ENCODE measurements around the gene SSH2. TPM values are rescaled to one million over a fixed set of nuclear protein-coding genes. Genes with fewer than 3 reads are reported as not detected.

Gene SSH2
- polyA plus RNA-seq, 1 donor from 2014 or later = 16.6 TPM

DNA sequence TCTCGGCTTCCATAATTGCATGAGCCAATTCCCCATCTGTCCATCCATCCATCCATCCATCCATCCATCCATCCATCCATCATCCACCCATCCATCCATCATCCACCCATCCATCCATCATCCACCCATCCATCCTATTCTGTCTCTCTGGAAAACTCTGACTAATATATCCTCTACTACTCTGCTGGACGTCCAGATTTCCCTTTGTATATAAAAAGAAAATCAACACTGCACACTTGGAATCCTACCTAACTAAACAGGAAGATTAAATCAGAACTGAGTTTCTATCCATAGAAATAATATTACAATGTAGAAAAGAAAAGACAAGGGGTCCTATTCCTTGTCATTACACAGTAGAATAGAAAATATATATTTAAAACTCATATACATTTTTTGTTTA is 157.0 kb downstream of the SSH2 start:
- Histone ChIP-seq H3K9ac (ENCODE audit: low read length) (no peak overlapping the region), H3F3A (ENCODE audit: insufficient read depth, low read length, poor library complexity, severe bottlenecking) (peaks cover 5% of the 10 kb centered on the region)
- TF ChIP-seq EP300 (conservative IDR thresholded peaks at IDR 0.05; ENCODE audit: poor library complexity, severe bottlenecking) (no peak), RAD21 (conservative IDR thresholded peaks at IDR 0.05) (no peak), SMC3 (conservative IDR thresholded peaks at IDR 0.05; ENCODE audit: poor library complexity) (no peak), EZH2 (IDR thresholded peaks at IDR 0.05; ENCODE audit: borderline replicate concordance, insufficient read depth, low read length, poor library complexity, severe bottlenecking) (no peak), TAF1 (IDR thresholded peaks at IDR 0.05; ENCODE audit: low read depth) (no peak), MXI1 (conservative IDR thresholded peaks at IDR 0.05; ENCODE audit: poor library complexity, severe bottlenecking) (no peak), POLR2AphosphoS5 (IDR thresholded peaks at IDR 0.05) (no peak)
- TF ChIP-seq, protein P1, sequence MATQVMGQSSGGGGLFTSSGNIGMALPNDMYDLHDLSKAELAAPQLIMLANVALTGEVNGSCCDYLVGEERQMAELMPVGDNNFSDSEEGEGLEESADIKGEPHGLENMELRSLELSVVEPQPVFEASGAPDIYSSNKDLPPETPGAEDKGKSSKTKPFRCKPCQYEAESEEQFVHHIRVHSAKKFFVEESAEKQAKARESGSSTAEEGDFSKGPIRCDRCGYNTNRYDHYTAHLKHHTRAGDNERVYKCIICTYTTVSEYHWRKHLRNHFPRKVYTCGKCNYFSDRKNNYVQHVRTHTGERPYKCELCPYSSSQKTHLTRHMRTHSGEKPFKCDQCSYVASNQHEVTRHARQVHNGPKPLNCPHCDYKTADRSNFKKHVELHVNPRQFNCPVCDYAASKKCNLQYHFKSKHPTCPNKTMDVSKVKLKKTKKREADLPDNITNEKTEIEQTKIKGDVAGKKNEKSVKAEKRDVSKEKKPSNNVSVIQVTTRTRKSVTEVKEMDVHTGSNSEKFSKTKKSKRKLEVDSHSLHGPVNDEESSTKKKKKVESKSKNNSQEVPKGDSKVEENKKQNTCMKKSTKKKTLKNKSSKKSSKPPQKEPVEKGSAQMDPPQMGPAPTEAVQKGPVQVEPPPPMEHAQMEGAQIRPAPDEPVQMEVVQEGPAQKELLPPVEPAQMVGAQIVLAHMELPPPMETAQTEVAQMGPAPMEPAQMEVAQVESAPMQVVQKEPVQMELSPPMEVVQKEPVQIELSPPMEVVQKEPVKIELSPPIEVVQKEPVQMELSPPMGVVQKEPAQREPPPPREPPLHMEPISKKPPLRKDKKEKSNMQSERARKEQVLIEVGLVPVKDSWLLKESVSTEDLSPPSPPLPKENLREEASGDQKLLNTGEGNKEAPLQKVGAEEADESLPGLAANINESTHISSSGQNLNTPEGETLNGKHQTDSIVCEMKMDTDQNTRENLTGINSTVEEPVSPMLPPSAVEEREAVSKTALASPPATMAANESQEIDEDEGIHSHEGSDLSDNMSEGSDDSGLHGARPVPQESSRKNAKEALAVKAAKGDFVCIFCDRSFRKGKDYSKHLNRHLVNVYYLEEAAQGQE (IDR thresholded peaks at IDR 0.05; ENCODE audit: borderline replicate concordance) = no peak
- TF ChIP-seq, protein P2, sequence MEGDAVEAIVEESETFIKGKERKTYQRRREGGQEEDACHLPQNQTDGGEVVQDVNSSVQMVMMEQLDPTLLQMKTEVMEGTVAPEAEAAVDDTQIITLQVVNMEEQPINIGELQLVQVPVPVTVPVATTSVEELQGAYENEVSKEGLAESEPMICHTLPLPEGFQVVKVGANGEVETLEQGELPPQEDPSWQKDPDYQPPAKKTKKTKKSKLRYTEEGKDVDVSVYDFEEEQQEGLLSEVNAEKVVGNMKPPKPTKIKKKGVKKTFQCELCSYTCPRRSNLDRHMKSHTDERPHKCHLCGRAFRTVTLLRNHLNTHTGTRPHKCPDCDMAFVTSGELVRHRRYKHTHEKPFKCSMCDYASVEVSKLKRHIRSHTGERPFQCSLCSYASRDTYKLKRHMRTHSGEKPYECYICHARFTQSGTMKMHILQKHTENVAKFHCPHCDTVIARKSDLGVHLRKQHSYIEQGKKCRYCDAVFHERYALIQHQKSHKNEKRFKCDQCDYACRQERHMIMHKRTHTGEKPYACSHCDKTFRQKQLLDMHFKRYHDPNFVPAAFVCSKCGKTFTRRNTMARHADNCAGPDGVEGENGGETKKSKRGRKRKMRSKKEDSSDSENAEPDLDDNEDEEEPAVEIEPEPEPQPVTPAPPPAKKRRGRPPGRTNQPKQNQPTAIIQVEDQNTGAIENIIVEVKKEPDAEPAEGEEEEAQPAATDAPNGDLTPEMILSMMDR (IDR thresholded peaks at IDR 0.05; ENCODE audit: poor library complexity, severe bottlenecking) = no peak

DNA sequence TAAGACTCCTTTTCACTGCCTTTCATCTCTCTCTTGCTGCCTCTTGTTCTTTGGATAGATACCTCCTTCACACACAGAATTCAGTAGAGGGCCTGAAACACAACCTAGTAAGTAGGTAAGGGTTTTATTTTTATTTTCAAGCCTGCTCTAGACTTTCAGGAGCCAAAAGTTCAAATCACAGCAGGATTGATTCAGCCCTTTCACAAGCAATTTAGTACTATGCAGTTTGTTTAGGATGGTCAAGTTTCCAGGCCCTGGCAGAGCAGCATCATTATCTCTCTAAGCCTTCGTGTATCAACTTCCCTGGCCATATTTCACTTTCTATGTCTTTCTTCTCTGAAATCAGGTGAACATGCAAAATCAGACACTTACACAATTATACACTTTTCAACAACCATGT is 158.5 kb downstream of the SSH2 start:
- no peaks in the 10 kb centered on the region for H3K36me3 ChIP-seq (ENCODE audit: insufficient read depth, low read length)
- no peak overlapping the region for H3K4me2 ChIP-seq (ENCODE audit: low read length)
- H3K9ac ChIP-seq (ENCODE audit: low read length) = no peak overlapping the region
- no peaks in the 10 kb centered on the region for H3K9me3 ChIP-seq (ENCODE audit: low read length)
- no peak overlapping the region for H3K4me3 ChIP-seq (ENCODE audit: low read length)
- no peaks in the 10 kb centered on the region for H3K9me2 ChIP-seq (ENCODE audit: insufficient read depth, low read length)
- H3K79me2 ChIP-seq (replicated peaks; ENCODE audit: insufficient read depth, low read length) = no peaks in the 10 kb centered on the region
- no peaks in the 10 kb centered on the region for H3K27me3 ChIP-seq (ENCODE audit: insufficient read depth, low read depth, low read length)
- no peak overlapping the region for H2AFZ ChIP-seq (ENCODE audit: low read depth, low read length)
- no peaks in the 10 kb centered on the region for H4K20me1 ChIP-seq (ENCODE audit: insufficient read depth)
- peaks cover 5% of the 10 kb centered on the region for H3F3A ChIP-seq (ENCODE audit: insufficient read depth, low read length, poor library complexity, severe bottlenecking)
- no peak overlapping the region for H3K27ac ChIP-seq (ENCODE audit: low read length)
- TF ChIP-seq RAD21 (conservative IDR thresholded peaks at IDR 0.05) (no peak), EP300 (conservative IDR thresholded peaks at IDR 0.05; ENCODE audit: poor library complexity, severe bottlenecking) (no peak), MXI1 (conservative IDR thresholded peaks at IDR 0.05; ENCODE audit: poor library complexity, severe bottlenecking) (no peak), TAF1 (IDR thresholded peaks at IDR 0.05; ENCODE audit: low read depth) (no peak), POLR2AphosphoS5 (IDR thresholded peaks at IDR 0.05) (no peak), SMC3 (conservative IDR thresholded peaks at IDR 0.05; ENCODE audit: poor library complexity) (no peak), EZH2 (IDR thresholded peaks at IDR 0.05; ENCODE audit: borderline replicate concordance, insufficient read depth, low read length, poor library complexity, severe bottlenecking) (no peak)
- TF ChIP-seq, protein P2 (IDR thresholded peaks at IDR 0.05; ENCODE audit: poor library complexity, severe bottlenecking) = no peak
- TF ChIP-seq, protein P1 (IDR thresholded peaks at IDR 0.05; ENCODE audit: borderline replicate concordance) = no peak

More for the DNA sequence above, 157.0 kb downstream of the SSH2 start:
- no peak overlapping the region for H2AFZ ChIP-seq (ENCODE audit: low read depth, low read length)
- no peaks in the 10 kb centered on the region for H3K27me3 ChIP-seq (ENCODE audit: insufficient read depth, low read depth, low read length)
- H3K9me3 ChIP-seq (ENCODE audit: low read length) = no peaks in the 10 kb centered on the region
- H3K4me3 ChIP-seq (ENCODE audit: low read length) = no peak overlapping the region
- H4K20me1 ChIP-seq (ENCODE audit: insufficient read depth) = no peaks in the 10 kb centered on the region
- H3K27ac ChIP-seq (ENCODE audit: low read length) = no peak overlapping the region
- no peaks in the 10 kb centered on the region for H3K79me2 ChIP-seq (replicated peaks; ENCODE audit: insufficient read depth, low read length)
- no peak overlapping the region for H3K4me2 ChIP-seq (ENCODE audit: low read length)
- H3K9me2 ChIP-seq (ENCODE audit: insufficient read depth, low read length) = no peaks in the 10 kb centered on the region
- H3K36me3 ChIP-seq (ENCODE audit: insufficient read depth, low read length) = no peaks in the 10 kb centered on the region

Measured in neural cell (in vitro differentiated cells).